Fibroblast of lung (primary cell): ENCODE results near the gene LBR.

Source experiments
- EZH2 ChIP-seq: IDR thresholded peaks from 2 replicates; pipeline ENCODE4 v1.5.1; 2012; ENCODE audit warnings: low read length, control low read depth, mild to moderate bottlenecking; ENCODE audit errors: missing control alignments
- TF ChIP-seq, protein P1 (sequence below), 2 donors: IDR thresholded peaks in 1 of 2; conservative IDR thresholded peaks in 1 of 2; 1 replicate in 1 of 2; 2 replicates in 1 of 2; pipeline ENCODE4 v1.5.1; 2011 to 2012; ENCODE audit warnings: low read length in 2 of 2, control low read depth in 1 of 2, inconsistent platforms in 1 of 2, low read depth in 1 of 2, mild to moderate bottlenecking in 1 of 2

DNA sequence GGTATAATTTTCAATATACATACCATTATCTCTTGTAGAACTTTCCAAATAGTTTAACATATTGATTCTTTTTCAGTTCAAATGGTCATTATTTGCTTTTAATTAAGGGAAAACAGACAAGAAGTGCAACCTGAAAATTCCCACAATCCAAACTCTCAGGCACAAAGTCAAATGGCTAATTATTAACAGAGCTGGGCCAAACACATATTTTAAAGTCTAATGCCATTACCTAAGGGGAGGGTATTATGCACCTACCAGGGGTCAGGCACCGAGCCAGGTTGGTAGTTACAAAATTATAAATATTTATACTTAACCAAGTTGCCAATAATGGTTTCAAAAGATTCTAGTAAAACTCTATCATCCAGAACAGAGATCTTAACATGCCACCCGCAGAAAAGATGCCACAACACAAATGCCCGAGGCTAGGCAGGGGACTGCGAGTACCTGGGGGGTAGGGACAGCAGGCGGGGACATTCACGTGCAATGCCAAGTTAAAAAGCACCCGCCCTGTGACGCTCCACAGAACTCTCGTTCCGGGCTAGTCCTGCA lies 15.0 kb downstream of the LBR start:
- TF ChIP-seq, protein P1, sequence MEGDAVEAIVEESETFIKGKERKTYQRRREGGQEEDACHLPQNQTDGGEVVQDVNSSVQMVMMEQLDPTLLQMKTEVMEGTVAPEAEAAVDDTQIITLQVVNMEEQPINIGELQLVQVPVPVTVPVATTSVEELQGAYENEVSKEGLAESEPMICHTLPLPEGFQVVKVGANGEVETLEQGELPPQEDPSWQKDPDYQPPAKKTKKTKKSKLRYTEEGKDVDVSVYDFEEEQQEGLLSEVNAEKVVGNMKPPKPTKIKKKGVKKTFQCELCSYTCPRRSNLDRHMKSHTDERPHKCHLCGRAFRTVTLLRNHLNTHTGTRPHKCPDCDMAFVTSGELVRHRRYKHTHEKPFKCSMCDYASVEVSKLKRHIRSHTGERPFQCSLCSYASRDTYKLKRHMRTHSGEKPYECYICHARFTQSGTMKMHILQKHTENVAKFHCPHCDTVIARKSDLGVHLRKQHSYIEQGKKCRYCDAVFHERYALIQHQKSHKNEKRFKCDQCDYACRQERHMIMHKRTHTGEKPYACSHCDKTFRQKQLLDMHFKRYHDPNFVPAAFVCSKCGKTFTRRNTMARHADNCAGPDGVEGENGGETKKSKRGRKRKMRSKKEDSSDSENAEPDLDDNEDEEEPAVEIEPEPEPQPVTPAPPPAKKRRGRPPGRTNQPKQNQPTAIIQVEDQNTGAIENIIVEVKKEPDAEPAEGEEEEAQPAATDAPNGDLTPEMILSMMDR (conservative IDR thresholded peaks at IDR 0.05 in 1 of 2, IDR thresholded peaks at IDR 0.05 in 1 of 2; ENCODE audit: low read depth in 1 of 2, low read length in 2 of 2) = no peak
- no peak for TF ChIP-seq EZH2
